ENCODE data around the gene ATXN7L1.
A peak's percentile ranks its signal among the peaks of the same experiment; 100 is the strongest.
"Not testable (repeated sequence)": the region's sequence is repeated elsewhere in the genome, so short reads cannot be mapped to it uniquely, and the experiment has no call there.

The ATXN7L1 gene

GRCh38 chr7:105794741-105795729 lies 81.4 kb downstream of the ATXN7L1 start:
- no peak for TF ChIP-seq CTCF (IDR thresholded peaks at IDR 0.05; ENCODE audit: low read depth, low read length, missing control alignments)
- DNase-seq: no peak
- H3K27me3 ChIP-seq (replicated peaks): no peaks in the 10 kb centered on the region
- no peaks in the 10 kb centered on the region for H3K36me3 ChIP-seq (replicated peaks)
- H3K4me3 ChIP-seq (ENCODE audit: low read depth, low read length): no peak overlapping the region
- peak overlapping the region; percentile 26 for H3K27ac ChIP-seq
- in situ Hi-C loops (cut with HindIII; ENCODE audit: low pct_ligation_motif_present, low sequenced_read_pairs): no loop called here

GRCh38 chr7:105792488-105793370 lies 83.7 kb downstream of the ATXN7L1 start:
- no peak for TF ChIP-seq CTCF (IDR thresholded peaks at IDR 0.05; ENCODE audit: low read depth, low read length, missing control alignments)
- in situ Hi-C loops (cut with HindIII; ENCODE audit: low pct_ligation_motif_present, low sequenced_read_pairs): no loop called here
- Histone ChIP-seq H3K4me3 (ENCODE audit: low read depth, low read length) (no peak overlapping the region), H3K36me3 (replicated peaks) (no peaks in the 10 kb centered on the region), H3K27me3 (replicated peaks) (no peaks in the 10 kb centered on the region), H3K27ac (no peak overlapping the region)
- DNase-seq: no peak

- H3K27me3 ChIP-seq (replicated peaks): no peaks in the 10 kb centered on the region
- in situ Hi-C loops (cut with HindIII; ENCODE audit: low pct_ligation_motif_present, low sequenced_read_pairs): no loop called here
- H3K36me3 ChIP-seq (replicated peaks): no peaks in the 10 kb centered on the region
- no peak overlapping the region for H3K27ac ChIP-seq
- H3K4me3 ChIP-seq (ENCODE audit: low read depth, low read length): no peak overlapping the region
- DNase-seq: no peak
- no peak for TF ChIP-seq CTCF (IDR thresholded peaks at IDR 0.05; ENCODE audit: low read depth, low read length, missing control alignments)
Measured at GRCh38 chr7:105791926-105792325, 84.5 kb downstream of the ATXN7L1 start.

GRCh38 chr7:105790996-105791395 lies 85.4 kb downstream of the ATXN7L1 start:
- Histone ChIP-seq H3K27me3 (replicated peaks) (no peaks in the 10 kb centered on the region), H3K27ac (no peak overlapping the region), H3K36me3 (replicated peaks) (no peaks in the 10 kb centered on the region), H3K4me3 (ENCODE audit: low read depth, low read length) (no peak overlapping the region)
- no peak for TF ChIP-seq CTCF (IDR thresholded peaks at IDR 0.05; ENCODE audit: low read depth, low read length, missing control alignments)
- in situ Hi-C loops (cut with HindIII; ENCODE audit: low pct_ligation_motif_present, low sequenced_read_pairs): no loop called here
- DNase-seq: no peak

GRCh38 chr7:105790452-105790851 lies 85.9 kb downstream of the ATXN7L1 start:
- H3K4me3 ChIP-seq (ENCODE audit: low read depth, low read length); H3K27me3 ChIP-seq (replicated peaks); H3K36me3 ChIP-seq (replicated peaks); in situ Hi-C loops (cut with HindIII; ENCODE audit: low pct_ligation_motif_present, low sequenced_read_pairs); H3K27ac ChIP-seq; DNase-seq: not testable (repeated sequence)

GRCh38 chr7:105788816-105789349 lies 87.5 kb downstream of the ATXN7L1 start:
- no peaks in the 10 kb centered on the region for H3K27me3 ChIP-seq (replicated peaks)
- no peak for TF ChIP-seq CTCF (IDR thresholded peaks at IDR 0.05; ENCODE audit: low read depth, low read length, missing control alignments)
- no peaks in the 10 kb centered on the region for H3K36me3 ChIP-seq (replicated peaks)
- no peak for DNase-seq
- in situ Hi-C loops (cut with HindIII; ENCODE audit: low pct_ligation_motif_present, low sequenced_read_pairs): no loop called here
- no peak overlapping the region for H3K27ac ChIP-seq
- no peak overlapping the region for H3K4me3 ChIP-seq (ENCODE audit: low read depth, low read length)
